H1 (cell line): ENCODE data around the gene ARHGAP22. TPM values are rescaled to one million over a fixed set of nuclear protein-coding genes. Genes with fewer than 3 reads are reported as not detected.

ENCODE experiments used
- CTCF ChIA-PET: fragments of 300-600 bp; sonication (Branson Sonifier 250); formaldehyde crosslinking; loops from one replicate; lab custom pipeline; 2021; ENCODE audit not compliant: partially characterized antibody; lab: Charles Lee
- POLR2A ChIA-PET: fragments of 300-600 bp; sonication (Branson Sonifier 250); formaldehyde crosslinking; loops from one replicate; lab custom pipeline; 2021; ENCODE audit warnings: inconsistent platforms; ENCODE audit not compliant: partially characterized antibody; lab: Charles Lee
- DNase-seq, 2 experiments: peaks; one replicate each; pipeline versions ENCODE4 v3.0.0 to v3.0.0-alpha.2; 2010 to 2022; ENCODE audit warnings: low spot score in 2 of 2, low read depth in 1 of 2, mixed read lengths in 1 of 2
- FAIRE-seq: peaks from 2 replicates; lab custom pipeline; 2011; peaks lifted over from hg19 to GRCh38; lab: Jason Lieb, UNC
- H2AFZ ChIP-seq: 2 replicates; pipeline ENCODE4 v1.8.1; 2012; ENCODE audit warnings: low read length, inconsistent platforms
- H2AK5ac ChIP-seq: 2 replicates; pipeline ENCODE4 v1.6.1; 2013; ENCODE audit warnings: low read depth, low read length
- H2BK120ac ChIP-seq: replicated peaks from 2 replicates; pipeline ENCODE3; 2013; ENCODE audit warnings: low read depth, low read length, inconsistent platforms
- H2BK12ac ChIP-seq: 2 replicates; pipeline ENCODE4 v1.6.1; 2013; ENCODE audit warnings: low read depth, low read length
- H2BK15ac ChIP-seq: 2 replicates; pipeline ENCODE4 v1.6.1; 2013; ENCODE audit warnings: low read length
- H2BK20ac ChIP-seq: 2 replicates; pipeline ENCODE4 v1.6.1; 2013; ENCODE audit warnings: low read length
- H2BK5ac ChIP-seq: 2 replicates; pipeline ENCODE4 v1.6.1; 2013; ENCODE audit warnings: low read depth, low read length
- H3K14ac ChIP-seq: 2 replicates; pipeline ENCODE4 v1.6.1; 2013; ENCODE audit warnings: inconsistent platforms; ENCODE audit not compliant: insufficient read length
- H3K18ac ChIP-seq: 2 replicates; pipeline ENCODE4 v1.6.1; 2013; ENCODE audit warnings: low read length; ENCODE audit errors: extremely low read depth
- H3K23ac ChIP-seq: 2 replicates; pipeline ENCODE4 v1.6.1; 2013; ENCODE audit warnings: inconsistent platforms; ENCODE audit not compliant: insufficient read length
- H3K23me2 ChIP-seq: 2 replicates; pipeline ENCODE4 v1.6.1; 2013; ENCODE audit warnings: low read depth, low read length
- H3K27ac ChIP-seq: 2 replicates; pipeline ENCODE4 v1.6.1; 2011; ENCODE audit warnings: low read depth, low read length, inconsistent platforms
- H3K27me3 ChIP-seq, 4 experiments: replicated peaks in 1 of 4; 1 replicate in 1 of 4; 2 replicates in 3 of 4; pipeline versions ENCODE4 v1.6.1 to v1.8.1; 2011 to 2013; ENCODE audit warnings: low read length in 3 of 4, mild to moderate bottlenecking in 3 of 4, inconsistent platforms in 2 of 4, mixed read lengths in 2 of 4, moderate library complexity in 1 of 4; ENCODE audit not compliant: control insufficient read depth in 3 of 4, insufficient read depth in 3 of 4; ENCODE audit errors: extremely low read depth in 1 of 4
- H3K36me3 ChIP-seq, 4 experiments: 2 replicates each; pipeline versions ENCODE4 v1.6.1 to v1.8.1; 2011 to 2013; ENCODE audit warnings: mild to moderate bottlenecking in 4 of 4, low read length in 3 of 4, moderate library complexity in 2 of 4, control low read depth in 1 of 4, inconsistent platforms in 1 of 4; ENCODE audit not compliant: insufficient read depth in 4 of 4, control insufficient read depth in 2 of 4
- H3K4ac ChIP-seq: replicated peaks from 2 replicates; pipeline ENCODE3; 2013; ENCODE audit warnings: low read length, low read depth, mixed read lengths, inconsistent platforms; ENCODE audit not compliant: insufficient read length
- H3K4me1 ChIP-seq, 4 experiments: replicated peaks in 1 of 4; 1 replicate in 1 of 4; 2 replicates in 3 of 4; pipeline versions ENCODE4 v1.6.1 to v1.8.1; 2011 to 2013; ENCODE audit warnings: low read length in 3 of 4, inconsistent platforms in 2 of 4, mixed read lengths in 1 of 4; ENCODE audit not compliant: insufficient read depth in 4 of 4, control insufficient read depth in 3 of 4
- H3K4me2 ChIP-seq, 2 experiments: 2 replicates each; pipeline versions ENCODE4 v1.6.1 to v1.8.1; 2011 to 2013; ENCODE audit warnings: low read depth in 2 of 2, low read length in 2 of 2, control low read depth in 1 of 2, inconsistent platforms in 1 of 2, mild to moderate bottlenecking in 1 of 2; ENCODE audit not compliant: insufficient read depth in 1 of 2
- H3K4me3 ChIP-seq, 4 experiments: fragments of 200-600, 300-600 bp in 1 of 4; sonication (generic), shearing (Covaris generic), sonication (Bioruptor Twin) in 1 of 4; 2 replicates each; pipeline versions ENCODE4 v1.5.1 to v1.8.1; 2011 to 2016; ENCODE audit warnings: low read length in 4 of 4, low read depth in 3 of 4, control low read depth in 2 of 4, inconsistent platforms in 2 of 4, mild to moderate bottlenecking in 2 of 4, mixed read lengths in 1 of 4, moderate library complexity in 1 of 4; ENCODE audit not compliant: insufficient read depth in 2 of 4; ENCODE audit errors: extremely low read depth in 1 of 4
- H3K56ac ChIP-seq: replicated peaks from 2 replicates; pipeline ENCODE3; 2013; ENCODE audit warnings: low read depth, mild to moderate bottlenecking, mixed read lengths, low read length, inconsistent platforms; ENCODE audit not compliant: insufficient read length
- H3K79me1 ChIP-seq: 2 replicates; pipeline ENCODE4 v1.6.1; 2013; ENCODE audit warnings: low read depth, low read length, control low read depth
- H3K79me2 ChIP-seq, 2 experiments: 2 replicates each; pipeline versions ENCODE4 v1.6.1 to v1.8.1; 2012 to 2013; ENCODE audit warnings: low read length in 2 of 2, mild to moderate bottlenecking in 2 of 2, inconsistent platforms in 1 of 2; ENCODE audit not compliant: insufficient read depth in 2 of 2, control insufficient read depth in 1 of 2
- H3K9ac ChIP-seq, 4 experiments: replicated peaks in 1 of 4; 1 replicate in 1 of 4; 2 replicates in 3 of 4; pipeline versions ENCODE4 v1.6.1 to v1.8.1; 2011 to 2013; ENCODE audit warnings: low read depth in 3 of 4, low read length in 3 of 4, control low read depth in 2 of 4, mild to moderate bottlenecking in 2 of 4, moderate library complexity in 2 of 4, inconsistent platforms in 1 of 4; ENCODE audit errors: extremely low read depth in 1 of 4
- H3K9me3 ChIP-seq, 2 experiments: 2 replicates each; pipeline versions ENCODE4 v1.6.1 to v1.8.1; 2012 to 2013; ENCODE audit warnings: mild to moderate bottlenecking in 2 of 2, moderate library complexity in 2 of 2, control low read depth in 1 of 2, inconsistent platforms in 1 of 2, low read depth in 1 of 2, low read length in 1 of 2, mixed read lengths in 1 of 2; ENCODE audit not compliant: insufficient read depth in 2 of 2
- H4K20me1 ChIP-seq, 2 experiments: replicated peaks in 1 of 2; 2 replicates each; pipeline versions ENCODE3 to v1.8.1; 2011 to 2013; ENCODE audit warnings: inconsistent platforms in 2 of 2, low read length in 2 of 2, mild to moderate bottlenecking in 1 of 2; ENCODE audit not compliant: insufficient read depth in 2 of 2, control insufficient read depth in 1 of 2
- H4K5ac ChIP-seq: 2 replicates; pipeline ENCODE4 v1.6.1; 2013; ENCODE audit warnings: low read length, low read depth, mixed read lengths, inconsistent platforms; ENCODE audit not compliant: insufficient read length
- H4K8ac ChIP-seq: 2 replicates; pipeline ENCODE4 v1.8.0; 2013; ENCODE audit warnings: mild to moderate bottlenecking, moderate library complexity, low read length, inconsistent platforms; ENCODE audit not compliant: insufficient read depth; ENCODE audit errors: extremely low read depth
- H4K91ac ChIP-seq: replicated peaks from 2 replicates; pipeline ENCODE3; 2013; ENCODE audit warnings: low read length, mixed read lengths, inconsistent platforms; ENCODE audit not compliant: insufficient read length
- EZH2 ChIP-seq: fragments of 200-600 bp; sonication (generic); IDR thresholded peaks from 2 replicates; pipeline ENCODE4 v1.7.1; 2012; ENCODE audit warnings: low read depth, mild to moderate bottlenecking, moderate library complexity, low read length, inconsistent platforms; ENCODE audit not compliant: severe bottlenecking
- HDAC2 ChIP-seq, 2 experiments: fragments of 300-600 bp in 1 of 2; sonication (generic) in 1 of 2; IDR thresholded peaks; 2 replicates each; pipeline ENCODE4 v1.6.1; 2011 to 2012; ENCODE audit warnings: low read depth in 2 of 2, low read length in 2 of 2, mild to moderate bottlenecking in 2 of 2, moderate library complexity in 2 of 2, borderline replicate concordance in 1 of 2, inconsistent platforms in 1 of 2
- JUN ChIP-seq: IDR thresholded peaks from 2 replicates; pipeline ENCODE4 v1.6.1; 2011; ENCODE audit warnings: low read depth, mild to moderate bottlenecking, improper control_type of control experiment, low read length
- KDM1A ChIP-seq: fragments of 200-600, 300-600 bp; sonication (generic); IDR thresholded peaks from 2 replicates; pipeline ENCODE4 v1.7.1; 2016; ENCODE audit warnings: mild to moderate bottlenecking, low read length, borderline replicate concordance
- NANOG ChIP-seq: IDR thresholded peaks from 2 replicates; pipeline ENCODE4 v1.6.1; 2011; ENCODE audit warnings: low read length, low read depth, mild to moderate bottlenecking, inconsistent platforms; ENCODE audit not compliant: insufficient read depth, poor library complexity, severe bottlenecking
- POLR2A ChIP-seq, 2 experiments: IDR thresholded peaks; 1 replicate in 1 of 2; 2 replicates in 1 of 2; pipeline ENCODE4 v1.6.1; 2011; ENCODE audit warnings: low read depth in 2 of 2, low read length in 2 of 2, mild to moderate bottlenecking in 2 of 2; ENCODE audit errors: control extremely low read depth in 1 of 2
- SIX5 ChIP-seq: IDR thresholded peaks from 2 replicates; pipeline ENCODE4 v1.6.1; 2011; ENCODE audit warnings: mild to moderate bottlenecking, low read depth, low read length
- SP1 ChIP-seq: IDR thresholded peaks from 2 replicates; pipeline ENCODE4 v1.6.1; 2011; ENCODE audit warnings: low read depth, low read length
- SP2 ChIP-seq: IDR thresholded peaks from 2 replicates; pipeline ENCODE4 v1.6.1; 2012; ENCODE audit warnings: mild to moderate bottlenecking, low read length, inconsistent platforms
- SP4 ChIP-seq: IDR thresholded peaks from 2 replicates; pipeline ENCODE4 v1.6.1; 2012; ENCODE audit warnings: low read length, inconsistent platforms
- SUZ12 ChIP-seq: fragments of 200-600 bp; sonication (generic); IDR thresholded peaks from 2 replicates; pipeline ENCODE4 v1.6.1; 2012; ENCODE audit warnings: mild to moderate bottlenecking, inconsistent platforms, low read length, moderate library complexity, mixed read lengths
- TBP ChIP-seq: IDR thresholded peaks from 2 replicates; pipeline ENCODE4 v1.6.1; 2011; ENCODE audit warnings: low read depth, low read length, improper control_type of control experiment
- TEAD4 ChIP-seq: IDR thresholded peaks from 2 replicates; pipeline ENCODE4 v1.6.1; 2012; ENCODE audit warnings: low read depth, low read length, inconsistent platforms, mixed read lengths
- WGBS, 2 experiments: shearing (Covaris generic) in 1 of 2; methylation state at CpG; one replicate each; pipeline versions ENCODE4 v1.1.6 to v1.1.7; 2013 to 2015; ENCODE audit warnings: low lambda C conversion rate in 2 of 2, mixed read lengths in 2 of 2, inconsistent platforms in 1 of 2, low coverage in 1 of 2, missing lambda C conversion rate in 1 of 2; ENCODE audit not compliant: insufficient replicate concordance in 2 of 2, insufficient coverage in 1 of 2, insufficient read length in 1 of 2; ENCODE audit errors: extremely low coverage in 1 of 2, missing lambda C conversion rate in 1 of 2; 5-methylcytosine and 5-hydroxymethylcytosine counted together
- polyA plus RNA-seq, 7 experiments: library from polyadenylated mRNA; depleted of rRNA in 3 of 7; stranded (reverse) in 5 of 7; unstranded in 2 of 7; fragments of >200 nt in 5 of 7; fragments of 200-250 nt in 2 of 7; gene quantifications; 1 replicate in 5 of 7; 2 replicates in 1 of 7; 4 replicates in 1 of 7; pipeline versions ENCODE4 v1.2.1 to v1.2.3, GENCODE V29; 2011 to 2013; ENCODE audit warnings: missing spikeins in 2 of 7, mixed read lengths in 2 of 7
- total RNA-seq: library from RNA; stranded (reverse); fragmentation: NEBNext Ultra II Directional; extraction: Animal tissue kit (Norgen Biotek cat#: 25700); gene quantifications from 2 replicates; pipeline ENCODE4 v1.2.1, GENCODE V29; 2021
- TF ChIP-seq, protein P1 (sequence below): IDR thresholded peaks from 2 replicates; pipeline ENCODE4 v1.6.1; 2012; ENCODE audit warnings: low read length, inconsistent platforms

The ARHGAP22 gene
- total and polyA plus RNA-seq, 2 of the 8 experiments (the other 6 are each of a cell fraction or from before 2014, with no cell fraction given), result 3.6 to 11.2 TPM

DNA sequence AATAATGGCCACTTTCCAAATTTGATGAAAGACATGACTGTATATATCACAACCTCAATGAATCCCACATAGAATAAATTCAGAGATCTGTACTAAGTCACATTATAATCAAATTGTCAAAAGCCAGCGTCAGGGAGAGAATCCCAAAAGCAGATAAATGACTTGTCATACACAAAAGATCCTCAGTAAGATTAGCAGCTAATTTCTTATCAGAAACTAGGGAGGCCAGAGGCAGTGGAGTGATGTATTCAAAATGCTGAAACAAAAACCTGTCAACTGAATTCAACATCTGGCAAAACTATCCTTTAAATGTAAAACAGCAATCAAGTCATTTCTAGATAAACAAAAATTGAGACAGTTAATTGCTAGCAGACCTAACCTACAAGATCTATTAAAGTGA, 11.6 kb upstream of the ARHGAP22 start:
- no peak overlapping the region for H3K4ac ChIP-seq
- H2BK20ac ChIP-seq, result no peak overlapping the region
- no peak overlapping the region for H2BK5ac ChIP-seq
- no peak overlapping the region for H3K23ac ChIP-seq
- H4K8ac ChIP-seq, result no peak overlapping the region
- 84% methylated on average over 1 of the region's 1 CpG; no CpG with 5 or more reads in 1 of the 2 experiments for WGBS, 2 experiments
- no peak overlapping the region for H2BK12ac ChIP-seq
- no peak overlapping the region for H3K14ac ChIP-seq
- no peaks in the 10 kb centered on the region for H3K23me2 ChIP-seq
- H2BK15ac ChIP-seq, result no peak overlapping the region
- H2AK5ac ChIP-seq, result no peak overlapping the region
- H3K9me3 ChIP-seq, result no peaks in the 10 kb centered on the region
- H3K9ac ChIP-seq, result no peak overlapping the region
- H4K5ac ChIP-seq, result no peak overlapping the region
- H2AFZ ChIP-seq, result no peak overlapping the region
- ChIA-PET POLR2A (no interaction called here), CTCF (interaction anchor here (1.7 to 4.8 kb wide), 5 partner anchors 9 to 70 kb away, joined by 6 to 44 read pairs (median 32); no protein-coding TSS in a partner anchor)
- no peak overlapping the region for H4K91ac ChIP-seq
- no peak overlapping the region for H3K4me3 ChIP-seq
- no peak overlapping the region for H2BK120ac ChIP-seq
- H3K79me2 ChIP-seq, result no peaks in the 10 kb centered on the region
- H3K79me1 ChIP-seq, result no peaks in the 10 kb centered on the region
- H3K27me3 ChIP-seq, result no peaks in the 10 kb centered on the region; a peak in 1 of 7 replicates
- no peaks in the 10 kb centered on the region for H3K36me3 ChIP-seq
- no peak overlapping the region for H3K4me2 ChIP-seq
- no peak overlapping the region for H3K18ac ChIP-seq
- H3K27ac ChIP-seq, result no peak overlapping the region
- H3K4me1 ChIP-seq, result no peaks in the 10 kb centered on the region
- no peak for FAIRE-seq
- H4K20me1 ChIP-seq, result no peaks in the 10 kb centered on the region
- H3K56ac ChIP-seq, result no peak overlapping the region
- no peak for DNase-seq
- TF ChIP-seq TEAD4, result no peak
- TF ChIP-seq HDAC2 (IDR thresholded peaks at IDR 0.05; ENCODE audit: borderline replicate concordance in 1 of 2, low read depth in 2 of 2, low read length in 2 of 2), result no peak
- no peak for TF ChIP-seq SP1
- no peak for TF ChIP-seq SUZ12
- TF ChIP-seq SP2, result no peak
- TF ChIP-seq, protein P1, sequence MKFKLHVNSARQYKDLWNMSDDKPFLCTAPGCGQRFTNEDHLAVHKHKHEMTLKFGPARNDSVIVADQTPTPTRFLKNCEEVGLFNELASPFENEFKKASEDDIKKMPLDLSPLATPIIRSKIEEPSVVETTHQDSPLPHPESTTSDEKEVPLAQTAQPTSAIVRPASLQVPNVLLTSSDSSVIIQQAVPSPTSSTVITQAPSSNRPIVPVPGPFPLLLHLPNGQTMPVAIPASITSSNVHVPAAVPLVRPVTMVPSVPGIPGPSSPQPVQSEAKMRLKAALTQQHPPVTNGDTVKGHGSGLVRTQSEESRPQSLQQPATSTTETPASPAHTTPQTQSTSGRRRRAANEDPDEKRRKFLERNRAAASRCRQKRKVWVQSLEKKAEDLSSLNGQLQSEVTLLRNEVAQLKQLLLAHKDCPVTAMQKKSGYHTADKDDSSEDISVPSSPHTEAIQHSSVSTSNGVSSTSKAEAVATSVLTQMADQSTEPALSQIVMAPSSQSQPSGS, result no peak
- no peak for TF ChIP-seq EZH2
- no peak for TF ChIP-seq NANOG
- TF ChIP-seq SIX5, result no peak
- no peak for TF ChIP-seq KDM1A
- TF ChIP-seq JUN, result no peak
- TF ChIP-seq SP4, result no peak
- TF ChIP-seq POLR2A (IDR thresholded peaks at IDR 0.05; ENCODE audit: control extremely low read depth in 1 of 2, low read depth in 2 of 2, low read length in 2 of 2), result no peak
- TF ChIP-seq TBP, result no peak
